Osteoblast (primary cell): ENCODE data around the gene ARHGAP15. TPM values are rescaled to one million over a fixed set of nuclear protein-coding genes. Genes with fewer than 3 reads are reported as not detected.

Source experiments
- DNase-seq: peaks from one replicate; pipeline ENCODE4 v3.0.0; 2011; ENCODE audit warnings: low spot score, mixed read lengths; ENCODE audit not compliant: insufficient read length; ENCODE audit errors: missing footprints
- H2AFZ ChIP-seq: 2 replicates; pipeline ENCODE4 v1.6.0; 2011; ENCODE audit warnings: mild to moderate bottlenecking, low read length
- H3K27ac ChIP-seq: 2 replicates; pipeline ENCODE4 v1.5.1; 2011; ENCODE audit warnings: mild to moderate bottlenecking, low read depth, low read length, moderate library complexity
- H3K27me3 ChIP-seq: 2 replicates; pipeline ENCODE4 v1.6.0; 2012; ENCODE audit warnings: mild to moderate bottlenecking, control low read depth, inconsistent platforms, low read length, moderate library complexity; ENCODE audit not compliant: insufficient read depth
- H3K36me3 ChIP-seq: 2 replicates; pipeline ENCODE4 v1.5.1; 2011; ENCODE audit warnings: mild to moderate bottlenecking, low read length, control low read depth, moderate library complexity; ENCODE audit not compliant: insufficient read depth
- H3K4me1 ChIP-seq: 2 replicates; pipeline ENCODE4 v1.5.1; 2011; ENCODE audit warnings: mild to moderate bottlenecking, low read length, control low read depth, moderate library complexity; ENCODE audit not compliant: insufficient read depth
- H3K4me2 ChIP-seq: 2 replicates; pipeline ENCODE4 v1.6.0; 2011; ENCODE audit warnings: mild to moderate bottlenecking, low read length; ENCODE audit not compliant: insufficient read depth
- H3K4me3 ChIP-seq: fragments of 200-600 bp; sonication (generic); 3 replicates; pipeline ENCODE4 v1.5.1; 2012; ENCODE audit warnings: mild to moderate bottlenecking, low read length, inconsistent platforms; ENCODE audit not compliant: insufficient read depth
- H3K79me2 ChIP-seq: 2 replicates; pipeline ENCODE4 v1.6.0; 2012; ENCODE audit warnings: mild to moderate bottlenecking, low read length, control low read depth, inconsistent platforms; ENCODE audit not compliant: insufficient read depth
- H3K9me3 ChIP-seq: 2 replicates; pipeline ENCODE4 v1.5.1; 2011; ENCODE audit warnings: low read depth, low read length, control low read depth
- H4K20me1 ChIP-seq: 2 replicates; pipeline ENCODE4 v1.6.0; 2012; ENCODE audit warnings: mild to moderate bottlenecking, low read length, control low read depth; ENCODE audit not compliant: insufficient read depth
- CTCF ChIP-seq: IDR thresholded peaks from 2 replicates; pipeline ENCODE4 v1.5.1; 2011; ENCODE audit warnings: mild to moderate bottlenecking, low read depth, low read length, moderate library complexity; ENCODE audit errors: extremely low read depth
- total RNA-seq: library from RNA; depleted of rRNA; stranded (reverse); fragments of >200 nt; gene quantifications from 2 replicates; pipeline ENCODE4 v1.2.3, GENCODE V29; 2012

Gene ARHGAP15
- total RNA-seq, 1 donor = 2.2 TPM

- no peaks in the 10 kb centered on the region for H3K9me3 ChIP-seq
- H3K36me3 ChIP-seq = no peaks in the 10 kb centered on the region
- no peak overlapping the region for H3K4me3 ChIP-seq
These were observed 28.2 kb downstream of the ARHGAP15 start for GRCh38 chr2:143157418-143157817.

GRCh38 chr2:143158098-143158497 is 28.9 kb downstream of the ARHGAP15 start:
- Histone ChIP-seq H3K36me3 (no peaks in the 10 kb centered on the region), H3K4me3 (no peak overlapping the region), H3K9me3 (no peaks in the 10 kb centered on the region), H2AFZ (no peak overlapping the region), H3K27ac (no peak overlapping the region), H3K79me2 (no peaks in the 10 kb centered on the region), H3K4me1 (no peaks in the 10 kb centered on the region), H4K20me1 (no peaks in the 10 kb centered on the region), H3K4me2 (no peak overlapping the region), H3K27me3 (no peaks in the 10 kb centered on the region)
- no peak for DNase-seq
- TF ChIP-seq CTCF = no peak

More at GRCh38 chr2:143157418-143157817, 28.2 kb downstream of the ARHGAP15 start:
- TF ChIP-seq CTCF = no peak
- peak; percentile 8 for DNase-seq
- Histone ChIP-seq H3K79me2 (no peaks in the 10 kb centered on the region), H3K4me1 (no peaks in the 10 kb centered on the region), H2AFZ (no peak overlapping the region), H3K27me3 (no peaks in the 10 kb centered on the region), H3K27ac (no peak overlapping the region), H4K20me1 (no peaks in the 10 kb centered on the region), H3K4me2 (no peak overlapping the region)

- Histone ChIP-seq H3K36me3 (no peaks in the 10 kb centered on the region), H3K27me3 (no peaks in the 10 kb centered on the region), H3K4me1 (no peaks in the 10 kb centered on the region), H3K79me2 (no peaks in the 10 kb centered on the region), H3K4me3 (no peak overlapping the region), H2AFZ (no peak overlapping the region), H4K20me1 (no peaks in the 10 kb centered on the region), H3K9me3 (no peaks in the 10 kb centered on the region), H3K27ac (no peak overlapping the region), H3K4me2 (no peak overlapping the region)
- TF ChIP-seq CTCF = no peak
- no peak for DNase-seq
These were observed 29.6 kb downstream of the ARHGAP15 start for GRCh38 chr2:143158551-143159485.

- Histone ChIP-seq H2AFZ (no peak overlapping the region), H3K79me2 (no peaks in the 10 kb centered on the region), H3K4me1 (no peaks in the 10 kb centered on the region), H3K36me3 (no peaks in the 10 kb centered on the region), H4K20me1 (no peaks in the 10 kb centered on the region), H3K27me3 (no peaks in the 10 kb centered on the region), H3K4me3 (no peak overlapping the region), H3K4me2 (no peak overlapping the region), H3K27ac (no peak overlapping the region), H3K9me3 (no peaks in the 10 kb centered on the region)
- no peak for DNase-seq
- no peak for TF ChIP-seq CTCF
These were observed 30.2 kb downstream of the ARHGAP15 start for GRCh38 chr2:143159486-143159840.
